ENCODE data around the gene AMIGO2. TPM values are rescaled to one million over a fixed set of nuclear protein-coding genes. Genes with fewer than 3 reads are reported as not detected.

AMIGO2 gene
- total RNA-seq, 1 experiment from 2014 or later = 8.6 TPM

DNA sequence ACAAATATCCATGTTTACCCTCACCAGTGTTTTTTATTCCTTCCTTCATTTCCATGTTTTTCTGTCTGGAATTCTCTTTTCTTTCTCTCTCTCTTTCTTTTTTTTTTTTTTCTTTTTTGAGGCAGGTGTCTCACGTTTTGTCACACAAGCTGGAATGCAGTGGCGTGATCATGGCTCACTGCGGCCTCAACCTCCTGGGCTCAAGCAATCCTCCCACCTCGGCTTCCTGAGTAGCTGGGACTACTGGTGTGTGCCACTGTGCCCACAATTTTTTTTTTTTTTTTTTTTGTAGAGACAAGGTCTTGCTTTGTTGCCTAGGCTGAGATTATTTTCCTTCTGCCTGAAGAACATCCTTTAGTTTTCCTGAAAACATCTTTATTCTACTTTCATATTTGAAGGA lies 15.0 kb upstream of the AMIGO2 start:
- H4K8ac ChIP-seq (replicated peaks; ENCODE audit: insufficient read length, low read depth, low read length) = no peak overlapping the region
- no peaks in the 10 kb centered on the region for H3K23me2 ChIP-seq (ENCODE audit: insufficient read length, low read depth, low read length, poor library complexity, severe bottlenecking)
- H3K9me3 ChIP-seq (ENCODE audit: control insufficient read depth, low read depth, low read length) = no peaks in the 10 kb centered on the region
- no peaks in the 10 kb centered on the region for H3K36me3 Mint-ChIP-seq (ENCODE audit: insufficient read depth in 1 of 3, low read depth in 3 of 3)
- H3K4me1 Mint-ChIP-seq = peaks cover 5 to 10% of the 10 kb centered on the region in 2 experiments; a peak in 3 of 4 replicates
- no peaks in the 10 kb centered on the region for H3K9me3 Mint-ChIP-seq
- no peaks in the 10 kb centered on the region for H3K27me3 Mint-ChIP-seq (ENCODE audit: low read depth)
- no peak overlapping the region for H3K27ac ChIP-seq (ENCODE audit: insufficient read length, low read depth, low read length)
- H3K4me3 Mint-ChIP-seq = no peak overlapping the region
- H2BK12ac ChIP-seq (ENCODE audit: insufficient read length, low read depth, low read length) = no peak overlapping the region
- no peak overlapping the region for H3K4ac ChIP-seq (ENCODE audit: low read depth, low read length)
- WGBS (ENCODE audit: extremely low coverage, insufficient read length, low lambda C conversion rate) = no CpG with 5 or more reads among the region's 4 CpGs
- no peak overlapping the region for H2AFZ ChIP-seq (ENCODE audit: low read length)
- H3K79me1 ChIP-seq (ENCODE audit: insufficient read depth, low read depth, low read length, poor library complexity, severe bottlenecking) = no peaks in the 10 kb centered on the region
- H4K5ac ChIP-seq (ENCODE audit: insufficient read length, low read depth, low read length) = no peak overlapping the region
- no peak overlapping the region for H3T11ph ChIP-seq (ENCODE audit: low read length)
- H3K9ac ChIP-seq (ENCODE audit: extremely low read depth, insufficient read length, low read length) = no peak overlapping the region
- H2BK120ac ChIP-seq (ENCODE audit: low read depth, low read length, poor library complexity, severe bottlenecking) = no peak overlapping the region
- no peak overlapping the region for H2BK5ac ChIP-seq (ENCODE audit: insufficient read length, low read length)
- H3K23ac ChIP-seq (ENCODE audit: insufficient read length, low read depth, low read length) = no peak overlapping the region
- DNase-seq = no peak
- H4K91ac ChIP-seq (ENCODE audit: insufficient read length, low read depth, low read length) = no peak overlapping the region
- no peaks in the 10 kb centered on the region for H3K27me3 ChIP-seq (ENCODE audit: insufficient read depth, low read length)
- TF ChIP-seq CTCF (conservative IDR thresholded peaks at IDR 0.05) = no peak
- no peak overlapping the region for H3K4me2 ChIP-seq (ENCODE audit: insufficient read depth, insufficient read length, low read length)
- H3K4me1 ChIP-seq (ENCODE audit: insufficient read depth, low read length) = no peaks in the 10 kb centered on the region
- H2BK20ac ChIP-seq (ENCODE audit: low read depth, low read length, poor library complexity, severe bottlenecking) = no peak overlapping the region
- H3K56ac ChIP-seq (ENCODE audit: insufficient read length, low read depth, low read length) = no peak overlapping the region
- no peak overlapping the region for H3K18ac ChIP-seq (ENCODE audit: insufficient read length, low read depth, low read length)
- no peaks in the 10 kb centered on the region for H4K20me1 ChIP-seq (ENCODE audit: control insufficient read depth, insufficient read depth, insufficient read length)
- H3K27ac Mint-ChIP-seq = no peak overlapping the region
- no peak overlapping the region for H2AK5ac ChIP-seq (ENCODE audit: insufficient read length, low read length)
- no peaks in the 10 kb centered on the region for H3K79me2 ChIP-seq (ENCODE audit: insufficient read depth, low read length)
- H3K14ac ChIP-seq (ENCODE audit: insufficient read depth, low read length) = no peak overlapping the region
- H2BK15ac ChIP-seq (ENCODE audit: low read depth, low read length) = no peak overlapping the region
